HG03066 (cell line): ENCODE measurements around the gene RPS15.

Source experiments
- ATAC-seq: cut with Tn5 transposase; IDR thresholded peaks from one replicate; pipeline ENCODE4 v1.9.1; 2021; ENCODE audit warnings: low read depth; ENCODE audit not compliant: unreplicated experiment

RPS15 gene

DNA sequence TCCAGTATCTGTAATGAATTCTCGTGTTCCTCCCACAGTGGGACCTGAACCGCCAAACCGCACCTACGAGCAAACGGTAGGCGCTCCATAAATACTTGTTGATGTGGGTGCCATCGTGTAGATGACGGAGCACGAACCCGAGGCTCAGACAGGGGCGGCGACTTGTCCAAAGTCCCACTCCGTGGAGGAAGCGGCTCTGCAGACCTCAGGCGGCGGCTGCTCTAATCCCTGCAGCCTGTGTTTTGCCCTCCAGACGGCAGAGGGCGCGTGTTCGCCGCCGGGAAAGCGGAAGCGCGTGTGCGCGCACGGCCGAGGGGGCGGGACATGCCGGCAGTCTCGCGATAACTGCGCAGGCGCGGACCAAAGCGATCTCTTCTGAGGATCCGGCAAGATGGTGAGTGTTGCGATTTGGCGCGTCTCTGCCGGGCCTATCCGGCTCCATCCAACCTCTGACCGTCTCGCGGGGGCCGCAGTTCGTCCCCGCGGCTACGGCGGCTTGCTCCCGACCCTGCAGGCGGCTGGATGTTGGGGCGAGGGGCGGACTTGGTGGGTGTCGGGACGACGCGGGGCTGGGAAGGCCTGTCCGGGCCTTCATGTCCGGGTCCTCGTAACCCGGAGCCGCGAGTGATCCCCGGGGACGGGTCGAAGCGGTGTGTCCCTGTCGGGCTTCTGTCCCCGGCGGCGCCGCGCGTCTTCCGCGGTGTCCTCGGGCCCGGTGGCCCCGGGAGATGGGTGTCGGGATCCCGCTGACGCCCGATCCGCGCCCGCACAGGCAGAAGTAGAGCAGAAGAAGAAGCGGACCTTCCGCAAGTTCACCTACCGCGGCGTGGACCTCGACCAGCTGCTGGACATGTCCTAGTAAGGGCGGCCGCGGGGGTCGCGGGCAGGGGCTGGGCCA, at the start of gene RPS15:
Gene RPS15, plus strand, starts transcription at position 362 of the 898 bp plus-strand sequence. Its CDS starts 30 bp downstream, at position 392.
- ATAC-seq, result peak; percentile 75

DNA sequence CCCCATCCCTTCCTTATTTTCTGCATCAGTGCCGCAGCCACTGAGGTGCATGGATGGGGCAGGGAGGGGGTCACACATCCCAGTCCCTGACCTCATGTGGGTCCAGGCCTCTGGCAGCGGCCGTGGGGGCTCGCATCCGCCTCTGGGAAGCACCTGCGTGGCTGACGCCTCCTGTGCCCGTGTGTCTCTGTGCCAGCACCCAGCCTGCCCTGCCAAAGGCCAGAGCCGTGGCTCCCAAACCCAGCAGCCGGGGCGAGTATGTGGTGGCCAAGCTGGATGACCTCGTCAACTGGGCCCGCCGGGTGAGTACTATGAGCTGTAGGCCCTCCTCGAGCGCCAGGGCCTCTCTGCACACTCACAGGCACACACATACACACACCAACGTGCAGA, 49.6 kb upstream of the RPS15 start:
- ATAC-seq, result no peak

DNA sequence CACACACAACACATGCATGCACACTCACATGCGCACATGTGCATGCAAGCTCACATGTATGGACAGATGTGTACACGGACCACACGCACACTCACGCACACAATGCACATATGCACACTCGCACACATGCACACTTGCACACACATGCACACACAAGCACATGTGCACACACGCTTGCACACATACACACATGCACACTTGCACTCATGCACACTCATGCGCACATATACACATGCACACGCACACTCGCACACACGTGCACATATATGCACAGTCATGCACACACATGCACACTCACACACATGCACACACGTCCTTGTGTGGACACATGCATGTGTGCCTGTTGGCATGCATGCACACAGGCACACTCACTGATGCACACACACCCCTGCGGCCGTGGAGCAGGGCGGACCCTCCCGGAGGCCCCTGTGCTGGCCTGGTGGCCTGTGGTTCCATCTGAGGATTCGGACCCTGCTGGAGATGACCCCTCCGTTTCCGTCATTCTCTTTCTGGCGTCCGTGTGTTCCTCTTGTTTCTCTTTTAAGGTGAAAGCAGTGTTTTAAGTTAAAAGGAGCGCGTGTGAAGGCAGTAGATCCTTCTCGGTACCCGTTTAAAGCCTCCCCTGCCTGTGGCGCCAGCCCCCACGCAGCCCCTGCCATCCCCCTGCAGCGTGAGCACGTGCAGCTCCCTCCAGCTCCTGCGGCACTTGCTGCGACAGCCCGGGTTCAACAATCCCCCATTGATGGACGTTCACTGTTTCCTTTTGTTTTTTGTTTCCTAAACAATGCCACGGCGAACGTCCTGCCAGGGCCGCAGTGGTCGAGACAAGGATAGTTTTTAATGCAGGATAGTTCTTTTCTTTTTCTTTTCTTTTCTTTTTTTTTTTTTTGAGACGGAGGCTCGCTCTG, 48.9 kb upstream of the RPS15 start:
- no peak for ATAC-seq

GRCh38 chr19:1390890-1391423, 47.2 kb upstream of the RPS15 start:
- ATAC-seq, result no peak

- ATAC-seq, result no peak
These were observed 45.8 kb upstream of the RPS15 start for GRCh38 chr19:1392407-1392806.

DNA sequence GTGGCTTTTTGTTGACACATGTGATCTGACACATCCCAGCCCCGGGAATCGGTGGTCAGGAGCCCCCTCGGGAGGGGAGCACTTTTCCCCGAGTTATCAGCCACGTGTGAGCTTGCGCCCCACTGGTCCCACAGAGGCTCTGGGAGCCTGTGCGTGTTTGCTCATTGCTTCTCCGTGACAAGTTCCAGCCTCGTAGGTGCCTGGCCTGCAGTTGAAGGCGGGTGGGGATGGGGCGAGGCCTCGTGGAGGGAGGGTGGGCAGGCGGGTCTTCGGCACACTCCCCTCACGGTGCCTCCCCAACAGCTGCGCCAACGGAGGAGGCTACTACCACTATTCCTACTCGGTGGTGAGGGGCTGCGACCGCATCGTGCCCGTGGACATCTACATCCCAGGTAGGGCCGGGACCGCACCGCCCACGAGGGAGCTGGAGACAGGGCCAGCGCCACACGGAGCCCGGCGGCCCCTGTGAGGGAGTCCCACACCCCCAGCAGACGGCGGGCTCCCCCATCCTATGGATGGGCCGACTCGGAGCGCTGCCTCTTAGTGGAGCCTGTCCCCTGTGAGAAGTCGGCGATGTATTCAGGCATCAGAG, 45.2 kb upstream of the RPS15 start:
- no peak for ATAC-seq

- no peak for ATAC-seq
These were observed 44.4 kb upstream of the RPS15 start for GRCh38 chr19:1393841-1394240.

- ATAC-seq, result no peak
These were observed 43.7 kb upstream of the RPS15 start for GRCh38 chr19:1394252-1395193.

- no peak for ATAC-seq
These were observed 42.8 kb upstream of the RPS15 start for GRCh38 chr19:1395194-1396018.

GRCh38 chr19:1396019-1396767, 42.0 kb upstream of the RPS15 start:
- ATAC-seq, result no peak

DNA sequence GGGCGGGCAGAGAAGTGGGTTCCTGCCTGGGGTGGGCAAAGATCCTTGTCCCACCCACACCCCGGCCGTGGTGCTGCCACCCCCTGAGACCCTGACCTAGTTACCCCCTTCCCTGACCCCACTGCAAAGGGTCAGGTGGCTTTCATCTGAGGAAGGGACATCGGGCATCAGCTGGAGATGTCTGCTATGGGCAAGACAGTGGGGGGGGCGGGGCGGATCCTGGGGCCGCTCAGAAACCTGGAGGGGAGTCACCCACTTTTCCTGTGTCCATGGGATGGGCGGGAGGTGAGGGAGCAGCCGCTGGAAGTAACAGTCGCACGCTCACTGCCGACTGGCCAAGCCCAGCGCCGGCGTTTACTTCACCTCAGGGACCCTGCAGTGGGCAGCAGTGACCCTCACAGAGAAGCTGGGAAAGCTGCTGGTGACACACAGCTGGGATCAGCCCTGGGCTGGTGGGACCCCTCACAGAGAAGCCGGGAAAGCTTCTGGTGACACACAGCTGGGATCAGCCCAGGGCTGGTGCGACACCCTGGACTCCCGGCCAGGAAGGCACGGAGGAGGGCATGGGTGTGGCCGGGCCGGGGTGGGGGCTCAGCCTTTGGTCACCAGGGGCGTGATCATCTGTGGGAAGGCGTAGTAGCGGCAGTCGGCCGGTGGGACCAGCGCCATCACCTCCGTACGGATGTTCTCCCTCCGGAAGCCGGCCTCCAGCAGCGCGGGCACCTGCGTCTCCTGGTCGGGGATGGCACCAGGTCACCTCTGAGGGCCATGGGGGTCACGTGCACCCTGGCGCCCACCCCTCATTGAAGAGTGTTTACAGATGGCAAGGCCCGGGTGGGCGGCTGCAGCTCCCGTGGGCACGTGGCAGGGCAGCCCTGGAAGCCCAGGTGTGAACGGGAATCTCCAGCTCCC, 41.2 kb upstream of the RPS15 start:
- ATAC-seq, result no peak

GRCh38 chr19:1397838-1398237, 40.4 kb upstream of the RPS15 start:
- no peak for ATAC-seq

- no peak for ATAC-seq
These were observed 39.1 kb upstream of the RPS15 start for GRCh38 chr19:1399079-1399478.

GRCh38 chr19:1399745-1400144, 38.5 kb upstream of the RPS15 start:
- ATAC-seq, result no peak

GRCh38 chr19:1400281-1401137, 37.7 kb upstream of the RPS15 start:
- no peak for ATAC-seq
